OCI-LY3 (cell line): ENCODE measurements around the gene L3MBTL4.

ENCODE experiments used
- H2AFZ ChIP-seq: fragments of 200-600, 300-600 bp; shearing (Covaris generic); 2 replicates; pipeline ENCODE4 v1.6.0; 2014; ENCODE audit warnings: antibody characterized with exemption, low read depth, low read length
- H3K27ac ChIP-seq: fragments of 200-600, 300-600 bp; sonication (generic); 2 replicates; pipeline ENCODE4 v1.5.1; 2014; ENCODE audit warnings: mild to moderate bottlenecking, low read length, moderate library complexity, mixed read lengths
- H3K27me3 ChIP-seq: fragments of 200-600, 300-600 bp; sonication (generic); 2 replicates; pipeline ENCODE4 v1.6.1; 2014; ENCODE audit warnings: low read depth, low read length, mixed read lengths
- H3K36me3 ChIP-seq: fragments of 200-600, 300-600 bp; sonication (generic); replicated peaks from 2 replicates; pipeline ENCODE3; 2014; ENCODE audit warnings: low read depth, low read length, mixed read lengths
- H3K4me1 ChIP-seq: fragments of 300-600, 200-600 bp; sonication (generic); 2 replicates; pipeline ENCODE4 v1.6.1; 2014; ENCODE audit warnings: low read length, mixed read lengths
- H3K4me2 ChIP-seq: fragments of 200-600, 300-600 bp; sonication (generic); 2 replicates; pipeline ENCODE4 v1.6.1; 2014; ENCODE audit warnings: low read length, mixed read lengths
- H3K4me3 ChIP-seq: fragments of 300-600, 200-600 bp; sonication (generic); 2 replicates; pipeline ENCODE4 v1.5.1; 2014; ENCODE audit warnings: antibody characterized with exemption, mild to moderate bottlenecking, low read length, moderate library complexity
- H3K79me2 ChIP-seq: fragments of 300-600, 200-600 bp; shearing (Covaris generic); 2 replicates; pipeline ENCODE4 v1.6.1; 2014; ENCODE audit warnings: mild to moderate bottlenecking, low read length, mixed read lengths
- H3K9ac ChIP-seq: fragments of 300-600, 200-600 bp; shearing (Covaris generic); 2 replicates; pipeline ENCODE4 v1.6.0; 2014; ENCODE audit warnings: mild to moderate bottlenecking, low read length, moderate library complexity
- H3K9me3 ChIP-seq: fragments of 200-600, 300-600 bp; shearing (Covaris generic); 2 replicates; pipeline ENCODE4 v1.6.1; 2014; ENCODE audit warnings: low read length, mixed read lengths; ENCODE audit not compliant: insufficient read depth
- H4K20me1 ChIP-seq: fragments of 200-600, 300-600 bp; sonication (generic); 2 replicates; pipeline ENCODE4 v1.6.1; 2016; ENCODE audit warnings: low read length, mixed read lengths; ENCODE audit not compliant: insufficient read depth
- CTCF ChIP-seq: fragments of 200-600, 300-600 bp; sonication (generic); IDR thresholded peaks from 2 replicates; pipeline ENCODE4 v1.5.1; 2014; ENCODE audit warnings: antibody characterized with exemption, low read length, low read depth
- EZH2phosphoT487 ChIP-seq: fragments of 200-600 bp; shearing (Covaris generic); IDR thresholded peaks from 2 replicates; pipeline ENCODE4 v1.6.1; 2018; ENCODE audit warnings: antibody characterized with exemption, mixed run types, low read depth

The L3MBTL4 gene

DNA sequence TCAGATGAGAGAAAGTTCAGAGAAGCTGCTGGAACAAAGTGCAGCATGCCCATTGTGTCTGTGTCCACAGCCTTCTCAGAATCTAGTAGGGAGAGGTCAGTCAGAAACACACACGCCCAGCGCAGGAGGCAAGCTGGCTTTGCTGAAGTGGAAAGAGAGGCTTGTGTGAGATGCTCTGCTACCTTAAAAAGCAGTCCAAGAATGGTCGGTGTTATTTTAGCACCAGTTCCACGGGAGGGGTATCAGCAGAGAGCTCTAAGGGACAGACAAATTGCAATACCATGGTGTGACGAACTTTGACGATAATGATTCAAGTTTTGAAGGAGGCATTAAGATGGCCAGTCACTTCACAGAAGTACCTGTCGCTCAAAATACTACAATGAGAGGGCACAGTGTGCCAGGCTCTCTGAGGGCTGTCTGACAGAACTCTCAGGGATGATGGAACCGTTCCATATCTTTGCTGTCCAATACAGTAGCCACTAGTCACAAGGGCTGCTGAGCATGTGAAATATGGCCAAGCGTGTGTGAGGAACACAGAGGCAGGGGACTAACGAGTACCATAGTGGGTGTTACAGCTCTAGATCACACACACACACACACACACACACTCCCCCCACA, 281.9 kb downstream of the L3MBTL4 start:
- Histone ChIP-seq H4K20me1 (no peaks in the 10 kb centered on the region), H3K4me3 (no peak overlapping the region), H3K4me2 (no peak overlapping the region), H3K4me1 (no peaks in the 10 kb centered on the region), H3K36me3 (no peaks in the 10 kb centered on the region), H2AFZ (no peak overlapping the region), H3K9me3 (no peaks in the 10 kb centered on the region), H3K27ac (no peak overlapping the region), H3K9ac (no peak overlapping the region), H3K27me3 (no peaks in the 10 kb centered on the region), H3K79me2 (no peaks in the 10 kb centered on the region)
- TF ChIP-seq EZH2phosphoT487: no peak
- TF ChIP-seq CTCF: no peak

GRCh38 chr18:6120820-6121279, 293.9 kb downstream of the L3MBTL4 start:
- Histone ChIP-seq H4K20me1 (no peaks in the 10 kb centered on the region), H3K36me3 (no peaks in the 10 kb centered on the region), H3K27me3 (no peaks in the 10 kb centered on the region), H3K79me2 (no peaks in the 10 kb centered on the region), H3K4me3 (no peak overlapping the region), H3K27ac (no peak overlapping the region), H3K9ac (no peak overlapping the region), H3K9me3 (no peaks in the 10 kb centered on the region), H2AFZ (no peak overlapping the region), H3K4me2 (no peak overlapping the region), H3K4me1 (no peaks in the 10 kb centered on the region)
- TF ChIP-seq EZH2phosphoT487 (no peak), CTCF (no peak)

DNA sequence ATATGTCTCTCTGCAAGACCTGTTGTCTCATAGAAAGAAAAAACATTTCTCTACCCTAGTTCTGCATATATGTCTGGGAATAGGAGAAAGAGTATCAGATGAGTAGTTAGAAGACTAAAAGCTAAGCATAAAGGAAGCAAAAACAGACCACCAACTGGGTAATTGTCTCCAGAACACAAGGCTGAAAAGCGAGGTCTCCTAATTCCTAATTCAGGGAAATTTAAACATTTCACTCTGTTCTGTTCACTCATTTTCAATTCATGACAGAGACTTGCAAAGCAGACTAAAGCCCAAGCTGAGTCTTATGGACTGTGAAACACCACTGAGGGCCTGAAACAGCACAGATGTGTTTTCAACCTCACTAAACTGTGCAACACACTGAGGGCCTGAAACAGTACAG, 294.9 kb downstream of the L3MBTL4 start:
- Histone ChIP-seq H3K27me3 (no peaks in the 10 kb centered on the region), H3K79me2 (no peaks in the 10 kb centered on the region), H3K4me1 (no peaks in the 10 kb centered on the region), H4K20me1 (no peaks in the 10 kb centered on the region), H3K9me3 (no peaks in the 10 kb centered on the region), H3K27ac (no peak overlapping the region), H3K36me3 (no peaks in the 10 kb centered on the region), H2AFZ (no peak overlapping the region), H3K4me2 (no peak overlapping the region), H3K9ac (no peak overlapping the region), H3K4me3 (no peak overlapping the region)
- TF ChIP-seq EZH2phosphoT487 (no peak), CTCF (no peak)

DNA sequence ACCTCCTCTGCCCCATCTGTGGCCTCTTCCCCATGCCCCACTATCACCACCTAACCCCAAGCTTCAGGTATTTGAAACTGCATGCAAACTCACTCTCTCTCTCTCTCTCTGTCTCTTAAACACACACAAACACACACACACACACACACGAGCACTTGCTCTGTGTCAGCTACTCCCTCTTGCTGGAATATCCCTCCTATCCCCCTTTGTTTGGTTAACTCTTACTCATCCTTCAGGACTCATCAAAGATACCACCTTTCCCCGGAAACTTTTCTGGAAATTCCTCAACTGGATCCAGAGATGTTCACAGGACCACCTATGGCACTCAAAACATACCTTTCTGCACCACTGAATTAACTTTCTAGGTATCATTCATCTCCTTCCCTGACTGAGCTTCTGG, 296.6 kb downstream of the L3MBTL4 start:
- no peaks in the 10 kb centered on the region for H3K79me2 ChIP-seq
- H3K27ac ChIP-seq: no peak overlapping the region
- H3K4me1 ChIP-seq: no peaks in the 10 kb centered on the region
- H3K4me2 ChIP-seq: no peak overlapping the region
- no peaks in the 10 kb centered on the region for H3K36me3 ChIP-seq
- no peaks in the 10 kb centered on the region for H3K9me3 ChIP-seq
- no peak overlapping the region for H3K9ac ChIP-seq
- H2AFZ ChIP-seq: no peak overlapping the region
- no peak for TF ChIP-seq EZH2phosphoT487
- TF ChIP-seq CTCF: no peak
- no peaks in the 10 kb centered on the region for H4K20me1 ChIP-seq
- no peaks in the 10 kb centered on the region for H3K27me3 ChIP-seq
- no peak overlapping the region for H3K4me3 ChIP-seq
